ENCODE measurements around the gene SLC25A28.

- TF ChIP-seq CTCF (conservative IDR thresholded peaks at IDR 0.05; ENCODE audit: low read length) (no peak), EZH2phosphoT487 (IDR thresholded peaks at IDR 0.05; ENCODE audit: borderline replicate concordance, low read depth, low read length) (no peak)
Observed at GRCh38 chr10:99630991-99631390, 10.8 kb upstream of the SLC25A28 start.

Measured in OCI-LY7 (cell line).